Prostate gland (tissue), 2 donors: ENCODE data around the gene PPFIBP2. TPM values are rescaled to one million over a fixed set of nuclear protein-coding genes. Genes with fewer than 3 reads are reported as not detected.
A peak's percentile ranks its signal among the peaks of the same experiment; 100 is the strongest.

Experiments used
- DNase-seq: peaks from one replicate; pipeline ENCODE4 v3.0.0-alpha.2; 2019; ENCODE audit warnings: low spot score
- H3K27ac ChIP-seq, 2 donors: fragments of 200-600 bp; sonication (generic); 2 replicates each; pipeline ENCODE4 v1.5.1; 2017 to 2019
- H3K27me3 ChIP-seq: fragments of 200-600 bp; sonication (generic); replicated peaks from 2 replicates; pipeline ENCODE4 v1.5.1; 2019; ENCODE audit not compliant: insufficient read depth
- H3K36me3 ChIP-seq, 2 donors: fragments of 200-600 bp; sonication (generic); 1 replicate in 1 of 2; 2 replicates in 1 of 2; pipeline versions ENCODE4 v1.5.1 to v1.8.1; 2017 to 2019
- H3K4me1 ChIP-seq: fragments of 200-600 bp; sonication (generic); replicated peaks from 2 replicates; pipeline ENCODE4 v1.5.1; 2019
- H3K4me3 ChIP-seq, 2 donors: fragments of 200-600 bp; sonication (generic); 2 replicates each; pipeline ENCODE4 v1.5.1; 2017 to 2019
- H3K9me3 ChIP-seq: fragments of 200-600 bp; sonication (generic); 2 replicates; pipeline ENCODE4 v1.5.1; 2017
- CTCF ChIP-seq, 4 experiments: fragments of 200-600 bp in 2 of 4; fragments of 450-650 bp in 2 of 4; sonication (generic) in 2 of 4; IDR thresholded peaks; 1 replicate in 3 of 4; 2 replicates in 1 of 4; pipeline ENCODE4 v1.5.1; 2016 to 2019; ENCODE audit warnings: antibody characterized with exemption in 4 of 4, mild to moderate bottlenecking in 2 of 4, moderate library complexity in 2 of 4
- POLR2A ChIP-seq: fragments of 450-650 bp; IDR thresholded peaks from one replicate; pipeline ENCODE4 v1.6.1; 2016; ENCODE audit warnings: antibody characterized with exemption, mild to moderate bottlenecking
- POLR2AphosphoS5 ChIP-seq: sonication (generic); formaldehyde crosslinking; IDR thresholded peaks from one replicate; pipeline ENCODE4 v1.6.1; 2017; ENCODE audit warnings: antibody characterized with exemption
- WGBS: methylation state at CpG from one replicate; pipeline ENCODE4 v1.1.5; 2018; 5-methylcytosine and 5-hydroxymethylcytosine counted together
- intact Hi-C: fragments of 100-400 bp; cut with DNase I; formaldehyde crosslinking; loops from one replicate; pipeline ENCODE4 v1.14.2; 2022
- total RNA-seq, 2 donors: library from RNA; depleted of rRNA; stranded (reverse); fragments of >200 nt; gene quantifications; one replicate each; pipeline ENCODE4 v1.1.0, GENCODE V29; 2016

Gene PPFIBP2
- total RNA-seq, 2 donors from 2014 or later = 76.3 to 88.3 TPM

DNA sequence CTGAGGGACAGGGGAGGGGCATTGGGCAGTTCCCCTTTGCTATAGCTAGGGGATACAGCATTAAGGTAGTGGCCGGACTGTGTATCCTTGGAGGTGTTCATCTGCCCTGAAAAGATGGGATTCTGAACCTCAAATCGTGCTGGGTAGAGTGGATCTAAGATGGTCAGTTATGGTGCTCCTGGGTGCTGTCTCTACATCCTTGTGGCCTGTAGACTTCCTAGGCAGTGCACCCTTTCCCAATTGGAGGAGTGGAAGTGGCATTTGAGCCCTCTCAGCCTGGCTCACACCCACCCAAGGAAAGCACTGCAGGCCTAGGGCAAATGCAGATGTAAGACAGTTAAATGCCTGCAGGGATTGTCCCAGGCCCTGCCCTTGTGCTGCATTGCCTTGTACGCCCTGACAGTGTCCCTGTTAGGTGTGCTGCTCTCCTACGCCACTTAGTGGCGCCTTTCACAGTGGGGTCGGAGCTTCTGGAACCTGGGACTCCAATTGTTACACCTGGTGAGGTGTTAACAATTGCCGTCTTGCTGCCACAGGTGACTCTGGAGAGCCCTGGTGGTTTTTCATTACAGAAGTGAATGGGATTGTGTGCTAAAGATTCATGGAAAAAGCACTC, 35.0 kb downstream of the PPFIBP2 start:
- peak in 1 of 4 experiments; percentile 39 for TF ChIP-seq CTCF (IDR thresholded peaks at IDR 0.05)
- no peak for TF ChIP-seq POLR2A
- Histone ChIP-seq H3K36me3 (no peaks in the 10 kb centered on the region), H3K9me3 (no peaks in the 10 kb centered on the region), H3K27me3 (no peaks in the 10 kb centered on the region), H3K27ac (no peak overlapping the region), H3K4me1 (no peaks in the 10 kb centered on the region), H3K4me3 (no peak overlapping the region)
- DNase-seq = no peak
- intact Hi-C loops = no loop called here
- WGBS = 85% methylated on average over 7 of the region's 7 CpGs

DNA sequence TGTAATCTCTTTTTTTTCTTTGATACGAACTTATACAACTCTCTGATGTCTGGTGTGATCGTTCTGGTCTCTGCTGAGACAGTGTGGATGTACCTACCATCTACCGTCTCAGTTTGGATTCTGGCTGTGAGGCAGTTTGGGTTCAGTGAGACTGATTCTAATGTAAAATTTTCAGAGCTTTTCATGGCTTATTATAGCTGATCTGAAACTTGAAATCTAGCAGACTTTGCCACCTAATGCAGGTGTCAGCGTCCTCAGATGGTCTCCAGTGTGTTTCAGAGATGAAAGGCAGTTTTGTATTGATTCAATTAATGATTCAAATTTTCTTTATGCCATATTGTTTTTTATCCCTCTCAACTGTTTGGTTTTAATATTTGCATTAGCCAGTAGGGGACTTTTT, 35.9 kb downstream of the PPFIBP2 start:
- Histone ChIP-seq H3K9me3 (no peaks in the 10 kb centered on the region), H3K27me3 (no peaks in the 10 kb centered on the region), H3K4me1 (peaks cover 1% of the 10 kb centered on the region), H3K27ac (no peak overlapping the region), H3K36me3 (no peaks in the 10 kb centered on the region), H3K4me3 (no peak overlapping the region)
- intact Hi-C loops = no loop called here
- TF ChIP-seq CTCF (IDR thresholded peaks at IDR 0.05) (no peak), POLR2A (no peak), POLR2AphosphoS5 (no peak)
- WGBS = 70% methylated on average over 4 of the region's 4 CpGs
- no peak for DNase-seq

- intact Hi-C loops = no loop called here
- WGBS = 97% methylated on average over 1 of the region's 1 CpG
- peaks cover 7% of the 10 kb centered on the region for H3K4me1 ChIP-seq
- no peak overlapping the region for H3K27ac ChIP-seq
- no peak for TF ChIP-seq POLR2A
- no peak for TF ChIP-seq CTCF (IDR thresholded peaks at IDR 0.05)
- TF ChIP-seq POLR2AphosphoS5 = no peak
- no peaks in the 10 kb centered on the region for H3K9me3 ChIP-seq
- no peaks in the 10 kb centered on the region for H3K27me3 ChIP-seq
- H3K4me3 ChIP-seq = no peak overlapping the region
- no peak for DNase-seq
- H3K36me3 ChIP-seq = no peaks in the 10 kb centered on the region
Observed at GRCh38 chr11:7551571-7551970, 37.8 kb downstream of the PPFIBP2 start.

- no peak overlapping the region for H3K27ac ChIP-seq
- no peaks in the 10 kb centered on the region for H3K36me3 ChIP-seq
- no peak overlapping the region for H3K4me3 ChIP-seq
- 72% methylated on average over 4 of the region's 4 CpGs for WGBS
- intact Hi-C loops = no loop called here
- H3K4me1 ChIP-seq = peaks cover 7% of the 10 kb centered on the region
- H3K9me3 ChIP-seq = no peaks in the 10 kb centered on the region
- TF ChIP-seq POLR2AphosphoS5 (peak; percentile 22), CTCF (IDR thresholded peaks at IDR 0.05) (no peak)
- H3K27me3 ChIP-seq = no peaks in the 10 kb centered on the region
- no peak for DNase-seq
Observed at GRCh38 chr11:7552666-7553065, 38.9 kb downstream of the PPFIBP2 start.

- H3K27me3 ChIP-seq = no peaks in the 10 kb centered on the region
- intact Hi-C loops = no loop called here
- no peaks in the 10 kb centered on the region for H3K9me3 ChIP-seq
- peak overlapping the region; percentile 7 to 64 for H3K27ac ChIP-seq
- no peak for TF ChIP-seq POLR2A
- TF ChIP-seq POLR2AphosphoS5 = peak; percentile 76
- no peak for TF ChIP-seq CTCF (IDR thresholded peaks at IDR 0.05)
- 29% methylated on average over 7 of the region's 7 CpGs for WGBS
- no peak overlapping the region for H3K4me3 ChIP-seq
- peaks cover 7% of the 10 kb centered on the region for H3K4me1 ChIP-seq
- peak; percentile 67 for DNase-seq
- no peaks in the 10 kb centered on the region for H3K36me3 ChIP-seq
Observed at GRCh38 chr11:7555052-7555699, 41.4 kb downstream of the PPFIBP2 start.
